ENCODE data around the gene EXOC6B.

The EXOC6B gene

GRCh38 chr2:72821118-72821517 is 4.7 kb downstream of the EXOC6B start:
- H3K9ac ChIP-seq (ENCODE audit: low read depth, low read length) = no peak overlapping the region
- peaks cover 13% of the 10 kb centered on the region; the same call in 1 of the 2 replicates for H3K4me1 ChIP-seq (ENCODE audit: insufficient read depth, low read length)
- H3K36me3 ChIP-seq (ENCODE audit: insufficient read depth, low read length) = no peaks in the 10 kb centered on the region; the same call in 1 of the 2 replicates
- no peaks in the 10 kb centered on the region for H3K9me3 ChIP-seq (ENCODE audit: control insufficient read depth, insufficient read depth, low read length)

- peaks cover 9% of the 10 kb centered on the region; the same call in 1 of the 2 replicates for H3K4me1 ChIP-seq (ENCODE audit: insufficient read depth, low read length)
Observed at GRCh38 chr2:72819501-72819900, 6.3 kb downstream of the EXOC6B start.

GRCh38 chr2:72815655-72816278 is 10.1 kb downstream of the EXOC6B start:
- Histone ChIP-seq H3K9me3 (ENCODE audit: control insufficient read depth, insufficient read depth, low read length) (0 out of 2 replicates have a peak, but pooled peaks cover under 1% of the 10 kb centered on the region), H3K4me1 (ENCODE audit: insufficient read depth, low read length) (no peaks in the 10 kb centered on the region), H3K9ac (ENCODE audit: low read depth, low read length) (no peak overlapping the region), H3K36me3 (ENCODE audit: insufficient read depth, low read length) (no peaks in the 10 kb centered on the region; the same call in none of the 2 replicates)

More at GRCh38 chr2:72819501-72819900, 6.3 kb downstream of the EXOC6B start:
- Histone ChIP-seq H3K36me3 (ENCODE audit: insufficient read depth, low read length) (no peaks in the 10 kb centered on the region; the same call in 1 of the 2 replicates), H3K9me3 (ENCODE audit: control insufficient read depth, insufficient read depth, low read length) (no peaks in the 10 kb centered on the region), H3K9ac (ENCODE audit: low read depth, low read length) (no peak overlapping the region)

- no peak overlapping the region for H3K9ac ChIP-seq (ENCODE audit: low read depth, low read length)
Observed at GRCh38 chr2:72813841-72814240, 12.0 kb downstream of the EXOC6B start.

GRCh38 chr2:72810165-72810564 is 15.7 kb downstream of the EXOC6B start:
- no peaks in the 10 kb centered on the region for H3K4me1 ChIP-seq (ENCODE audit: insufficient read depth, low read length)
- H3K9ac ChIP-seq (ENCODE audit: low read depth, low read length) = no peak overlapping the region
- H3K9me3 ChIP-seq (ENCODE audit: control insufficient read depth, insufficient read depth, low read length) = peaks cover 5% of the 10 kb centered on the region; the same call in 1 of the 2 replicates
- no peaks in the 10 kb centered on the region; the same call in none of the 2 replicates for H3K36me3 ChIP-seq (ENCODE audit: insufficient read depth, low read length)

More at GRCh38 chr2:72813841-72814240, 12.0 kb downstream of the EXOC6B start:
- Histone ChIP-seq H3K4me1 (ENCODE audit: insufficient read depth, low read length) (no peaks in the 10 kb centered on the region), H3K9me3 (ENCODE audit: control insufficient read depth, insufficient read depth, low read length) (peaks cover 5% of the 10 kb centered on the region; the same call in 1 of the 2 replicates), H3K36me3 (ENCODE audit: insufficient read depth, low read length) (no peaks in the 10 kb centered on the region; the same call in none of the 2 replicates)

- Histone ChIP-seq H3K4me1 (ENCODE audit: insufficient read depth, low read length) (no peaks in the 10 kb centered on the region), H3K9ac (ENCODE audit: low read depth, low read length) (no peak overlapping the region), H3K36me3 (ENCODE audit: insufficient read depth, low read length) (no peaks in the 10 kb centered on the region; the same call in none of the 2 replicates), H3K9me3 (ENCODE audit: control insufficient read depth, insufficient read depth, low read length) (peaks cover 5% of the 10 kb centered on the region; the same call in 1 of the 2 replicates)
Observed at GRCh38 chr2:72809095-72809494, 16.7 kb downstream of the EXOC6B start.

- no peak overlapping the region for H3K9ac ChIP-seq (ENCODE audit: low read depth, low read length)
- no peaks in the 10 kb centered on the region for H3K4me1 ChIP-seq (ENCODE audit: insufficient read depth, low read length)
- H3K36me3 ChIP-seq (ENCODE audit: insufficient read depth, low read length) = no peaks in the 10 kb centered on the region; the same call in 1 of the 2 replicates
- H3K9me3 ChIP-seq (ENCODE audit: control insufficient read depth, insufficient read depth, low read length) = peaks cover 5% of the 10 kb centered on the region; the same call in 1 of the 2 replicates
Observed at GRCh38 chr2:72806280-72806945, 19.4 kb downstream of the EXOC6B start.

- H3K36me3 ChIP-seq (ENCODE audit: insufficient read depth, low read length) = no peaks in the 10 kb centered on the region
- no peak overlapping the region for H3K9ac ChIP-seq (ENCODE audit: low read depth, low read length)
- no peaks in the 10 kb centered on the region for H3K9me3 ChIP-seq (ENCODE audit: control insufficient read depth, insufficient read depth, low read length)
- H3K4me1 ChIP-seq (ENCODE audit: insufficient read depth, low read length) = no peaks in the 10 kb centered on the region
Observed at GRCh38 chr2:72803626-72804320, 22.1 kb downstream of the EXOC6B start.

- H3K9me3 ChIP-seq (ENCODE audit: control insufficient read depth, insufficient read depth, low read length) = no peaks in the 10 kb centered on the region
- no peaks in the 10 kb centered on the region for H3K4me1 ChIP-seq (ENCODE audit: insufficient read depth, low read length)
Observed at GRCh38 chr2:72803151-72803550, 22.7 kb downstream of the EXOC6B start.

GRCh38 chr2:72800492-72800891 is 25.3 kb downstream of the EXOC6B start:
- Histone ChIP-seq H3K9me3 (ENCODE audit: control insufficient read depth, insufficient read depth, low read length) (no peaks in the 10 kb centered on the region), H3K4me1 (ENCODE audit: insufficient read depth, low read length) (no peaks in the 10 kb centered on the region), H3K9ac (ENCODE audit: low read depth, low read length) (no peak overlapping the region), H3K36me3 (ENCODE audit: insufficient read depth, low read length) (no peaks in the 10 kb centered on the region)

More at GRCh38 chr2:72803151-72803550, 22.7 kb downstream of the EXOC6B start:
- H3K9ac ChIP-seq (ENCODE audit: low read depth, low read length) = no peak overlapping the region
- H3K36me3 ChIP-seq (ENCODE audit: insufficient read depth, low read length) = no peaks in the 10 kb centered on the region

GRCh38 chr2:72797740-72798139 is 28.1 kb downstream of the EXOC6B start:
- Histone ChIP-seq H3K9ac (ENCODE audit: low read depth, low read length) (no peak overlapping the region), H3K9me3 (ENCODE audit: control insufficient read depth, insufficient read depth, low read length) (no peaks in the 10 kb centered on the region), H3K4me1 (ENCODE audit: insufficient read depth, low read length) (peaks cover 14% of the 10 kb centered on the region), H3K36me3 (ENCODE audit: insufficient read depth, low read length) (no peaks in the 10 kb centered on the region)

- Histone ChIP-seq H3K9me3 (ENCODE audit: control insufficient read depth, insufficient read depth, low read length) (no peaks in the 10 kb centered on the region), H3K36me3 (ENCODE audit: insufficient read depth, low read length) (no peaks in the 10 kb centered on the region), H3K9ac (ENCODE audit: low read depth, low read length) (no peak overlapping the region), H3K4me1 (ENCODE audit: insufficient read depth, low read length) (peaks cover 14% of the 10 kb centered on the region)
Observed at GRCh38 chr2:72796766-72797165, 29.1 kb downstream of the EXOC6B start.

GRCh38 chr2:72794572-72794971 is 31.3 kb downstream of the EXOC6B start:
- Histone ChIP-seq H3K9me3 (ENCODE audit: control insufficient read depth, insufficient read depth, low read length) (no peaks in the 10 kb centered on the region), H3K36me3 (ENCODE audit: insufficient read depth, low read length) (no peaks in the 10 kb centered on the region), H3K4me1 (ENCODE audit: insufficient read depth, low read length) (peaks cover 14% of the 10 kb centered on the region), H3K9ac (ENCODE audit: low read depth, low read length) (no peak overlapping the region)

GRCh38 chr2:72793798-72794440 is 31.9 kb downstream of the EXOC6B start:
- Histone ChIP-seq H3K9ac (ENCODE audit: low read depth, low read length) (no peak overlapping the region), H3K36me3 (ENCODE audit: insufficient read depth, low read length) (no peaks in the 10 kb centered on the region), H3K9me3 (ENCODE audit: control insufficient read depth, insufficient read depth, low read length) (no peaks in the 10 kb centered on the region), H3K4me1 (ENCODE audit: insufficient read depth, low read length) (peaks cover 14% of the 10 kb centered on the region)
